IPS-18c (cell line): Measurements from ENCODE around the gene ACTR3.

Experiments used
- H3K4me3 ChIP-seq: 2 replicates; pipeline ENCODE4 v1.7.0; 2013; ENCODE audit warnings: low read depth, mild to moderate bottlenecking, low read length, moderate library complexity; ENCODE audit not compliant: insufficient read depth
- H3K9me3 ChIP-seq: one replicate; pipeline ENCODE4 v1.6.1; 2013; ENCODE audit warnings: mild to moderate bottlenecking, low read length, moderate library complexity; ENCODE audit not compliant: control insufficient read depth, insufficient read depth

Gene ACTR3

DNA sequence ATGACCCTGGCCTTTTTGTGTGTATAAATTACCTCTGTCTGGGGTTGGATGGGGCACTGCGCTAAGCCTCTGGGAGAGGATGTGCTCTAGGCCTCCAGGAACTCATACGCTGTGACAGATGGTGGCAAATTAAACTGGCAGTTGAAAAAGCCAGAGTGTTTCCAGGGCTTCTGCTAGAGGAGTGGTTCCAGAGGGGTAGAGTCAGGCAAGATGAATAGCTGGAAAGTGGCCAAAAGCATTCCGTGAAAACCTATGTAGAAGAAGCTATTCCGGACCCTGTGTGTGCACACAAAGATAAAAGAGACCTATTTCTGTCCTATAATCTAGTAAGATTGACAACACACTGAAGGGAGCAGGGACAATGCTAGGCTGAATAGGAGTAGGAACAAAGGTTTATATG lies 84.8 kb downstream of the ACTR3 start:
- H3K9me3 ChIP-seq = peaks cover 4% of the 10 kb centered on the region
- no peak overlapping the region for H3K4me3 ChIP-seq

DNA sequence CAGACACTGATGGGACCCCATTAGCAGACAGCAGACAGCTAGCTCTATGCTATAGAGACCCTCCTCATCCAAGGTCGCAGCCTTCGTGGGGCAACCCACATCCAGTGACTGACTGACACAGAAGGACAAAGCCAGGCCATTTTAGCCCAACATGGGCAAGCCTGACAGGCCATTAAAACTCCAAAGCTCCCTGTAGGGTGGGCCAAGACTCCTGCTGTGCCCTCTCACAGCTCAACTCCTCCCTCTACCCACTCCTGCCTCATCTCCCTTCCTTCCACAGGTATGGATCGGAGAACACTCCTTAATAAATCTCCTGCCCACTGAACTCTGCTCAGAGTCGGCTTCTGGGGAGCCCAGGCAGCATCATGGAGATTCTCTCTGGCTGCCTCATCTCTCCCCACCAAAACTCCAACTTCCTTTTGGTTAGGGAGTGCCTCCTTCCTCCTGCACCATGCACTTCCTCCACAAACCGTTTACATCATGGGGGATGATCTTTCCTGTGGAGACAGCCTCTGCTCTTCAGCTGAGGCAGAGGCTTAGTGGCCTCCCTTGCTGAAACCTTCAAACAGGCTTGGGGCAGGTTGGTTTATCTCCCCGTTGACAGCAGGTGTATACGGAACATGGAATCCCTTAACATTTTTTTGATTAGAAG lies 86.5 kb downstream of the ACTR3 start:
- no peak overlapping the region for H3K4me3 ChIP-seq
- peaks cover 8% of the 10 kb centered on the region for H3K9me3 ChIP-seq

GRCh38 chr2:113977060-113977659 lies 87.3 kb downstream of the ACTR3 start:
- H3K4me3 ChIP-seq = no peak overlapping the region

DNA sequence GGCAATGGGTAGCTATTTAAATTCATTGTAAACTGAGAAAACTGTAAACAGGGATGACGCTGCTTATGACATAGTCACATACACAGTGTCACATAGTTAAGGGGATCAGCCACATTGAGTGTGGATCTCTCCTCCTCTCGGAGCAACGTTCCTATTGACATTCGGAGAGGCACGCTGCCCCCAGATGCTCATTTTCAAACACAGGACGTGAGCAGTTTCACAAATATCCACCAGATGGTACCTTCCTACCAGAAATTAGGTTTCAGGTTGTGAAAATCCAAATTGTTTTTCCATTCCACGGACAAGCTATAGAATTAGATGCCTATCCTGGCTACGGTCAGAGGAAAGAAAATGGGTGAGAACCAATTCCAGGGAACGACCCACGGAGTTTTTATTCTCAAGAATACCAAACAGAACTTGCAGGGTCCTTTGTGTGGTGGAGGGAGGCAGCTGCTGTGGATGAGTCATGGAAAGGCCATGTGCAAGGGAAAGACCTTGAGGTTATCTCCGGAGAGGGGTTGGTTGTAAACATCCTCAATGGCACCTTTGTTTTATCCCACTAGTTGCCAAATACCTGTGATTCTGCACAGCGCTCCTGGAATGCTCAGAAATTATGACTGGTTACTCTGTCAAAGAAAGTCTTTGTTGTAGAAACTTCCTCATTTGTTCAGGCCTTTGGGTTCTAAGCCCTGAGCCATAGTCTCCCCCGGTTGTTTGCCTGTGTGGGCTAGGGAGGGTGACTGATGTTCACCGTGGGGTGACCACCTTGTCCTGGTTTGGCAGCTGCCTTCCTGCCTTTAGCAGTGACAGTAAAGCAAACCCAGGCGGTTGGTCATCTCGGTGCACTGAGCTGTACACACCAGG lies 88.0 kb downstream of the ACTR3 start:
- Histone ChIP-seq H3K9me3 (peaks cover 10% of the 10 kb centered on the region), H3K4me3 (no peak overlapping the region)

More at GRCh38 chr2:113977060-113977659, 87.3 kb downstream of the ACTR3 start:
- H3K9me3 ChIP-seq = peaks cover 8% of the 10 kb centered on the region

GRCh38 chr2:113978524-113979190 lies 88.8 kb downstream of the ACTR3 start:
- H3K9me3 ChIP-seq = peaks cover 10% of the 10 kb centered on the region
- H3K4me3 ChIP-seq = no peak overlapping the region

GRCh38 chr2:113979191-113980128 lies 89.6 kb downstream of the ACTR3 start:
- H3K4me3 ChIP-seq = no peak overlapping the region
- peaks cover 10% of the 10 kb centered on the region for H3K9me3 ChIP-seq

DNA sequence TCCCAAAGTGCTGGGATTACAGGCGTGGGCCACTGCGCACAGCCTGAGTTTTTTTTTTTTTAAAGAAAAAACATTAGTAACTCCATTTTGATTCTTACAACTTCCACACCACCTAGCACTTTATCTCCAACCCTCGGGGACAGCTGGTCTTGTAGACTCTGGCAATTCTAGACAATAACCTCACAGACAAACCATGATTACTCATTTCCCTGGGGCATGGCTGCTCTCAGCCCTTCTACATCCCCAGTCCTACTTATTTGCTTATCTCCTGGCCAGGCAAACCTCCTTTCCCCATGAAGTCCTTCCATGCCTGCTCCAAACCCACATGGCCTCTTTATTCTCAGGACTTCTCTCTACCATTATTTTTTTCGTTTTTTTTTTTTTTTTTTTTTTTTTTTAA lies 91.1 kb downstream of the ACTR3 start:
- H3K9me3 ChIP-seq = peaks cover 12% of the 10 kb centered on the region
- H3K4me3 ChIP-seq = no peak overlapping the region

- peaks cover 12% of the 10 kb centered on the region for H3K9me3 ChIP-seq
- no peak overlapping the region for H3K4me3 ChIP-seq
Observed at GRCh38 chr2:113981404-113982134, 91.7 kb downstream of the ACTR3 start.

- Histone ChIP-seq H3K9me3 (peaks cover 4% of the 10 kb centered on the region), H3K4me3 (no peak overlapping the region)
Observed at GRCh38 chr2:113985554-113986397, 95.9 kb downstream of the ACTR3 start.

DNA sequence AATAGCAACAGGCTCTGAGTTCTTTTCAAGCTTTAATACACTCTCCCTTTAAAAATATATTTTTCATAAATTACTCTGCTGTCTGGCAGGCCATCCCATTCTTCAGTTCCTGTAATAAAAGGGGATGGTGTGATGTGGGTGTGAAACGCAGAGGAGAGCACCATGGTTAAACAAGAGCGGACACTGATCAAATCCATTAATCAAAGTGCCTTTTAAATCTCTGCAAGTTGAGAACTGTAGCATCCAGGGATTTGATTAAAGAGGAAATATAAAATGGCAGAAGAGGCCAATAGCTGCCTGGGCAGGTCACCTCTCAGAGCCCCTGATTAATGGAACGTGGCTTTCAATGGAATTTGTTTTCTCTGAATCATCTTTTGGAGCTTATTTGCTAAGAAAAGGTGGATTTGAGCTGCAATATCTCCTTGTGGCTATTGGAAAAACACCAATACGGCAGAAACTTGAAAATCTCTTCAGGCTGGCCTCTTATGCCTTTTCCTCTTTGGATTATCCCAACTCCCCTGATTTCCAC lies 96.9 kb downstream of the ACTR3 start:
- peaks cover 4% of the 10 kb centered on the region for H3K9me3 ChIP-seq
- H3K4me3 ChIP-seq = no peak overlapping the region

DNA sequence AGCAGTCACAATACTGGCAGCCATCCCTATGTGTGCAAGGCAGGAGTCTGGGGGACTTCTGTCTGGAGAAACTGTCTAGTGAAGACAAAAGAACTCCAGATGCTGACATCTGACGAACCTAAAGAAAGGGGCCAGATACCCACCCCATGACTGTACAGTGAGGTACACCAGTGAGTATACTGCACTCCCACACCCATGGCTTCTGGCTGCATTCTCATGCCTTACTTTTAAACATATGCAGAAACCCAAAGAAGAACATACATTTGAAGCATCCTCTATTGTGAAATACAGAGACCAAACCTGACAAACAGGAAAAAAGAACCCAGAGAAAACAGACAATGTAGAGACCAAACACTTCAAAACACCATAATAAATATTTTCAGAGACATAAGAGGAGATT lies 102.2 kb downstream of the ACTR3 start:
- no peak overlapping the region for H3K4me3 ChIP-seq
- H3K9me3 ChIP-seq = no peaks in the 10 kb centered on the region

GRCh38 chr2:113996671-113997594 lies 107.0 kb downstream of the ACTR3 start:
- no peak overlapping the region for H3K4me3 ChIP-seq

GRCh38 chr2:114001152-114001551 lies 111.3 kb downstream of the ACTR3 start:
- H3K4me3 ChIP-seq = no peak overlapping the region
- H3K9me3 ChIP-seq = no peaks in the 10 kb centered on the region

More at GRCh38 chr2:113996671-113997594, 107.0 kb downstream of the ACTR3 start:
- no peaks in the 10 kb centered on the region for H3K9me3 ChIP-seq

GRCh38 chr2:114001937-114002336 lies 112.0 kb downstream of the ACTR3 start:
- H3K4me3 ChIP-seq = no peak overlapping the region
- no peaks in the 10 kb centered on the region for H3K9me3 ChIP-seq
